ENCODE results near the gene UBE4B. TPM values are rescaled to one million over a fixed set of nuclear protein-coding genes. Genes with fewer than 3 reads are reported as not detected.

Gene UBE4B
- total and polyA plus RNA-seq, 4 donors: 7.5 to 25.5 (median 16.6) TPM

- no peak for DNase-seq (ENCODE audit: low spot score)
Observed at GRCh38 chr1:9990944-9991343, 41.8 kb upstream of the UBE4B start.

GRCh38 chr1:9992910-9993309 lies 39.8 kb upstream of the UBE4B start:
- Histone ChIP-seq H3K9ac (ENCODE audit: low read depth in 1 of 2, low read length in 2 of 2) (no peak overlapping the region), H3K27ac (ENCODE audit: low read depth in 1 of 2, low read length in 2 of 2) (no peak overlapping the region), H3K36me3 (ENCODE audit: control insufficient read depth in 4 of 4, insufficient read depth in 3 of 4, low read depth in 1 of 4, low read length in 3 of 4) (no peaks in the 10 kb centered on the region), H3K9me3 (ENCODE audit: control insufficient read depth in 4 of 4, low read length in 3 of 4) (no peaks in the 10 kb centered on the region), H3K4me3 (ENCODE audit: low read depth in 1 of 3, low read length in 3 of 3) (no peak overlapping the region), H3K27me3 (ENCODE audit: control insufficient read depth in 4 of 4, insufficient read depth in 4 of 4, low read length in 3 of 4) (no peaks in the 10 kb centered on the region), H3K4me1 (ENCODE audit: control insufficient read depth in 4 of 4, insufficient read depth in 4 of 4, low read length in 3 of 4) (peaks cover 6 to 19% (median 12%) of the 10 kb centered on the region in 4 donors)
- no peak for DNase-seq (ENCODE audit: low spot score)
- WGBS: 77% methylated on average over 5 of the region's 5 CpGs
- TF ChIP-seq TAF1 (conservative IDR thresholded peaks at IDR 0.05): no peak
- no peak for TF ChIP-seq FOXA2 (IDR thresholded peaks at IDR 0.05)
- TF ChIP-seq REST (IDR thresholded peaks at IDR 0.05): no peak
- no peak for TF ChIP-seq CTCF (IDR thresholded peaks at IDR 0.05; ENCODE audit: low read depth, low read length, missing input control)
- no peak for TF ChIP-seq HNF4A (conservative IDR thresholded peaks at IDR 0.05)
- no peak for TF ChIP-seq GABPA (IDR thresholded peaks at IDR 0.05 in 1 of 2, conservative IDR thresholded peaks at IDR 0.05 in 1 of 2)
- no peak for TF ChIP-seq RXRA (IDR thresholded peaks at IDR 0.05)

More at GRCh38 chr1:9990944-9991343, 41.8 kb upstream of the UBE4B start:
- Histone ChIP-seq H3K27ac (ENCODE audit: low read depth in 1 of 2, low read length in 2 of 2) (no peak overlapping the region), H3K9ac (ENCODE audit: low read depth in 1 of 2, low read length in 2 of 2) (no peak overlapping the region), H3K36me3 (ENCODE audit: control insufficient read depth in 4 of 4, insufficient read depth in 3 of 4, low read depth in 1 of 4, low read length in 3 of 4) (no peaks in the 10 kb centered on the region), H3K4me1 (ENCODE audit: control insufficient read depth in 4 of 4, insufficient read depth in 4 of 4, low read length in 3 of 4) (peaks cover 0 to 10% (median 6%) of the 10 kb centered on the region in 4 donors), H3K27me3 (ENCODE audit: control insufficient read depth in 4 of 4, insufficient read depth in 4 of 4, low read length in 3 of 4) (no peaks in the 10 kb centered on the region), H3K9me3 (ENCODE audit: control insufficient read depth in 4 of 4, low read length in 3 of 4) (no peaks in the 10 kb centered on the region), H3K4me3 (ENCODE audit: low read depth in 1 of 3, low read length in 3 of 3) (no peak overlapping the region)
- no peak for TF ChIP-seq HNF4A (conservative IDR thresholded peaks at IDR 0.05)
- TF ChIP-seq RXRA (IDR thresholded peaks at IDR 0.05): peak; percentile 9 to 13
- peak in 1 of 2 donors; percentile 6 for TF ChIP-seq RAD21 (IDR thresholded peaks at IDR 0.05)
- no peak for TF ChIP-seq CTCF (IDR thresholded peaks at IDR 0.05; ENCODE audit: low read depth, low read length, missing input control)
- no peak for TF ChIP-seq FOXA1 (IDR thresholded peaks at IDR 0.05)
- no peak for TF ChIP-seq ZBTB33 (IDR thresholded peaks at IDR 0.05)
- TF ChIP-seq NR2F2 (IDR thresholded peaks at IDR 0.05): peak; percentile 50
- no peak for TF ChIP-seq GABPA (IDR thresholded peaks at IDR 0.05 in 1 of 2, conservative IDR thresholded peaks at IDR 0.05 in 1 of 2)
- no peak for TF ChIP-seq TAF1 (conservative IDR thresholded peaks at IDR 0.05)
- no peak for TF ChIP-seq ATF3 (IDR thresholded peaks at IDR 0.05)
- no peak for TF ChIP-seq JUND (IDR thresholded peaks at IDR 0.05)
- no peak for TF ChIP-seq MAX (IDR thresholded peaks at IDR 0.05)
- TF ChIP-seq HNF4G (IDR thresholded peaks at IDR 0.05): no peak
- no peak for TF ChIP-seq SP1 (IDR thresholded peaks at IDR 0.05)
- 38% methylated on average over 2 of the region's 2 CpGs for WGBS
